ENCODE results near the gene CDH2. TPM values are rescaled to one million over a fixed set of nuclear protein-coding genes. Genes with fewer than 3 reads are reported as not detected.
A peak's percentile ranks its signal among the peaks of the same experiment; 100 is the strongest.

CDH2 gene
- total RNA-seq, 1 donor from 2014 or later, result 198 TPM

DNA sequence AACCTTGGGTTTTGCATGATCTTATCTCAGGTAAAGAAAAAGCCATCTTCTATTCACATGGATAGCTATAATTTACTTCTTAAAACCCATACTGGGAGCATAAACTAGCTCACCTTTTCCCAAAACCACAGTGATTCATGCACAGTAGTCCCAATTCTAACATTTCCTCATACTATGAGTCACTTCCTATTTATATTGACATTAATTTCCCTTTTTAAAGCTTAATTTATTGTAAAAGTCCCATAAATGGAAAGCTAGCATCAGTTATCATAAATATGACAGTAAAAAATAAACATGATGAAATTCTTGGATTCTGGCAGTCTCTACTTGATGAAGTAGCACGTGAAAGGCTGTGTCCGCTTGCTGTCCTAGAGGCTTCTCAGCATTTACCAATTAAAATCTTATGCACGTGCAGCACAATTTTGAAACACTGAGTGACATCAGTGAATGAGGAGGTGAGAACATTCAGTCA is 180.1 kb downstream of the CDH2 start:
- H3K4me1 Mint-ChIP-seq (ENCODE audit: low read depth), result peaks cover 25% of the 10 kb centered on the region
- peaks cover 2% of the 10 kb centered on the region for H3K9me3 Mint-ChIP-seq (ENCODE audit: low read depth)
- no peak overlapping the region for H3K27ac Mint-ChIP-seq (ENCODE audit: unreplicated experiment)
- TF ChIP-seq, protein P1, sequence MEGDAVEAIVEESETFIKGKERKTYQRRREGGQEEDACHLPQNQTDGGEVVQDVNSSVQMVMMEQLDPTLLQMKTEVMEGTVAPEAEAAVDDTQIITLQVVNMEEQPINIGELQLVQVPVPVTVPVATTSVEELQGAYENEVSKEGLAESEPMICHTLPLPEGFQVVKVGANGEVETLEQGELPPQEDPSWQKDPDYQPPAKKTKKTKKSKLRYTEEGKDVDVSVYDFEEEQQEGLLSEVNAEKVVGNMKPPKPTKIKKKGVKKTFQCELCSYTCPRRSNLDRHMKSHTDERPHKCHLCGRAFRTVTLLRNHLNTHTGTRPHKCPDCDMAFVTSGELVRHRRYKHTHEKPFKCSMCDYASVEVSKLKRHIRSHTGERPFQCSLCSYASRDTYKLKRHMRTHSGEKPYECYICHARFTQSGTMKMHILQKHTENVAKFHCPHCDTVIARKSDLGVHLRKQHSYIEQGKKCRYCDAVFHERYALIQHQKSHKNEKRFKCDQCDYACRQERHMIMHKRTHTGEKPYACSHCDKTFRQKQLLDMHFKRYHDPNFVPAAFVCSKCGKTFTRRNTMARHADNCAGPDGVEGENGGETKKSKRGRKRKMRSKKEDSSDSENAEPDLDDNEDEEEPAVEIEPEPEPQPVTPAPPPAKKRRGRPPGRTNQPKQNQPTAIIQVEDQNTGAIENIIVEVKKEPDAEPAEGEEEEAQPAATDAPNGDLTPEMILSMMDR (IDR thresholded peaks at IDR 0.05), result no peak
- no peaks in the 10 kb centered on the region for H3K27me3 Mint-ChIP-seq (ENCODE audit: low read depth)
- peaks cover 30% of the 10 kb centered on the region for H3K36me3 Mint-ChIP-seq (ENCODE audit: low read depth)
- DNase-seq (ENCODE audit: low spot score), result no peak
- no peak overlapping the region for H3K4me3 Mint-ChIP-seq (ENCODE audit: unreplicated experiment)

DNA sequence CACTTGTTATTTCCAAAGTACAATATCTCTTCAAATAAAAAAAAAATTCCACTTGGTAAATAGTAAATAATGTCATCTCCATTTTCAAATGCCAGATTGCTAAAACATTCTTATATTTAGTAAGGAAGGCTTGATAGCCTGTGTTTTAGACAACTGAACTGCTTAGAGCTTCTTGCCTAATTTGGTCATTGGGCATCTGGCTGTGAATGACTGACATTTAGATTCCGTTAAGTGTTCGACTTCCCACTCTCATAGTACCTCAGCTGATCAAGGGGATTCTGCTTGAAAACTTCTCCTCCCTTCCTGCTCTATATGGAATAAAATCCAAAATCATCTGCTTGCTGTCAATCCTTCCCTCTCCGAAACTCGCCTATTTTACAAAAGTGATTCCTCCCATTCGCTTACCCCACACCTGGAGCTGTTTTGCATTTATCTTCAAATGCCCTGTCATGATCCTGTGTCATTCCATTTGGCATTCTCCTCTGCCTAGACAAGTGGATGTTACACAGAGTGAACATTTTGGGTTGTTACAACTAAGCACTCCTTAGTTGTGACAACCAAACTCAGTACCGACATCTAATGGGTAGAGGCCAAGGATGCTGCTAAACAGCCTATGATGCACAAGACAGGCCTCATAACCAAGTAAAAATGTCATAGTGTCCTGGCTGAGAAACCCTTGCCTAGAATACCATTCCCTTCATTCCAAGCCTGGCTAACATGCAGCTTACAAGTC is 181.0 kb downstream of the CDH2 start:
- no peaks in the 10 kb centered on the region for H3K27me3 Mint-ChIP-seq (ENCODE audit: low read depth)
- peaks cover 29% of the 10 kb centered on the region for H3K36me3 Mint-ChIP-seq (ENCODE audit: low read depth)
- no peak for DNase-seq (ENCODE audit: low spot score)
- H3K27ac Mint-ChIP-seq (ENCODE audit: unreplicated experiment), result peak overlapping the region; percentile 19
- H3K9me3 Mint-ChIP-seq (ENCODE audit: low read depth), result peaks cover 2% of the 10 kb centered on the region
- TF ChIP-seq, protein P1 (IDR thresholded peaks at IDR 0.05), result no peak
- peaks cover 24% of the 10 kb centered on the region for H3K4me1 Mint-ChIP-seq (ENCODE audit: low read depth)
- H3K4me3 Mint-ChIP-seq (ENCODE audit: unreplicated experiment), result no peak overlapping the region

DNA sequence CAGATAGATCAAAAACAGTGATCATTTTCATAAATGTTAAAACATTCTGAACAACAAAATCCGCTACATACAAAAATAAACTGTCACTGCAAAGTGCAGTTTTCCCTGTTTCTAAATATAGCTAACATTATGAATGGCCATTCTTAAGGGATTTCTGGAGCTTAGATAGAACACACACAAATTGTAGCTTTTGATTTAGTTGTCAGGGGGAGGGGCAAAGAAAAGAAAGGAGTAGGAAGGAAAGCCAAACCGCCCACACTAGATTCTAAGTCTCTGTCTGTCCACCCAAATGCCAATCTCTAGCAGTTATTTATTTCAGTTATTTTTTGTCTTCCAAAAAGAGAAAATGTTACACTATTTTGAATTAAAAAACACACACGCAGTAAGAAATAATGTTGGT is 182.4 kb downstream of the CDH2 start:
- H3K4me3 Mint-ChIP-seq (ENCODE audit: unreplicated experiment), result no peak overlapping the region
- TF ChIP-seq, protein P1 (IDR thresholded peaks at IDR 0.05), result no peak
- peaks cover 24% of the 10 kb centered on the region for H3K4me1 Mint-ChIP-seq (ENCODE audit: low read depth)
- no peak for DNase-seq (ENCODE audit: low spot score)
- peak overlapping the region; percentile 3 for H3K27ac Mint-ChIP-seq (ENCODE audit: unreplicated experiment)
- H3K36me3 Mint-ChIP-seq (ENCODE audit: low read depth), result peaks cover 25% of the 10 kb centered on the region
- peaks cover 2% of the 10 kb centered on the region for H3K9me3 Mint-ChIP-seq (ENCODE audit: low read depth)
- H3K27me3 Mint-ChIP-seq (ENCODE audit: low read depth), result no peaks in the 10 kb centered on the region

DNA sequence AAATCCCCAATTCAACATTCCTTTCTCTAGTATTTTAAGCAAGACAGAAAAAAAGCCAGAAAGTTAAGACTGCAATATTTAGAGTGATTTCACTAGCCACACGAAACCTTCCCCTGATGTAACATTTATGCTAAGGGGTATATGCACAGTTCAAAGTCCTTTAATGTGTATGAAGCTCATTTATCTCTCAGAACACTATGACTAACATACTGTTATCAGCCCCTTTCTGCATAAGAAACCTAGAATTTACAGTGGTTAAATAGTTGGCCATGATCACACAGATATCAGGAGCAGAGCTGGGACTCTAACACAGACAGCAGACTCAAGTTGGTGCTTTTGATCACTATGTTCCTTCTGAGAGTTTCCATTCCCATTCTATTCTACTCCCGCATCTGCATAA is 185.5 kb downstream of the CDH2 start:
- Mint-ChIP-seq H3K9me3 (ENCODE audit: low read depth) (no peaks in the 10 kb centered on the region), H3K27ac (ENCODE audit: unreplicated experiment) (no peak overlapping the region), H3K36me3 (ENCODE audit: low read depth) (peaks cover 14% of the 10 kb centered on the region), H3K4me1 (ENCODE audit: low read depth) (peaks cover 15% of the 10 kb centered on the region), H3K27me3 (ENCODE audit: low read depth) (no peaks in the 10 kb centered on the region), H3K4me3 (ENCODE audit: unreplicated experiment) (no peak overlapping the region)
- DNase-seq (ENCODE audit: low spot score), result no peak
- TF ChIP-seq, protein P1 (IDR thresholded peaks at IDR 0.05), result no peak

DNA sequence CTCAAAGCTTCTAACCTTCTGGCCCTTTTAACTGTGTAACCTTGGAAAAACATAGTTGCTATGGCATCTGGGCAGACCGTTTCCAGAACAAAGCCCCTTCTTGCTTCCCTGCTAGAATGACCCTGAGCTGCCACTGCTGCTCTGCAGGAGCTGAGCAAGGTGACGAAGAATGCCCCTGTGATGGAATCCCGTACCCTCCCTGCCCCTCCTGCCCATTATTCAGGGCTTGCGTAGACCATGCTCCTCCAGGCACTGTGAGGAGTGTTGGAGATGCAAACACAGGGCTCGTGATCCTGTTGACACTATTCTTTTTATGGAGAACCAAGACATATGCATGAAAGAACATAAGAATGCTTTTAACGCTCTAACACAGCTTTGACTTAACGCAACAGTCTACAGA is 191.1 kb downstream of the CDH2 start:
- H3K4me1 Mint-ChIP-seq (ENCODE audit: low read depth), result peaks cover 10% of the 10 kb centered on the region
- no peak overlapping the region for H3K27ac Mint-ChIP-seq (ENCODE audit: unreplicated experiment)
- no peaks in the 10 kb centered on the region for H3K27me3 Mint-ChIP-seq (ENCODE audit: low read depth)

More for the DNA sequence above, 191.1 kb downstream of the CDH2 start:
- TF ChIP-seq, protein P1 (IDR thresholded peaks at IDR 0.05), result no peak
- Mint-ChIP-seq H3K9me3 (ENCODE audit: low read depth) (no peaks in the 10 kb centered on the region), H3K4me3 (ENCODE audit: unreplicated experiment) (no peak overlapping the region), H3K36me3 (ENCODE audit: low read depth) (peaks cover 20% of the 10 kb centered on the region)
- DNase-seq (ENCODE audit: low spot score), result no peak
